ENCODE measurements around the gene SAXO1. TPM values are rescaled to one million over a fixed set of nuclear protein-coding genes. Genes with fewer than 3 reads are reported as not detected.

SAXO1 gene
- total RNA-seq, 1 experiment from 2014 or later = not detected

- no peak for ATAC-seq
- DNase-seq (ENCODE audit: low read depth, low spot score) = no peak
- Histone ChIP-seq H3K4me3 (replicated peaks in 1 of 2; ENCODE audit: low read depth in 1 of 2, low read length in 2 of 2) (no peak overlapping the region), H3K79me2 (ENCODE audit: insufficient read depth, low read length) (no peaks in the 10 kb centered on the region), H3K4me2 (ENCODE audit: low read length) (no peak overlapping the region), H2AFZ (ENCODE audit: low read depth, low read length, poor library complexity, severe bottlenecking) (no peak overlapping the region), H3K27ac (ENCODE audit: low read depth, low read length) (no peak overlapping the region), H3K9me3 (ENCODE audit: control insufficient read depth in 1 of 2, insufficient read depth in 1 of 2, low read depth in 1 of 2, low read length in 2 of 2) (no peaks in the 10 kb centered on the region), H3K36me3 (ENCODE audit: control insufficient read depth in 1 of 2, insufficient read depth in 2 of 2, low read length in 2 of 2) (no peaks in the 10 kb centered on the region), H4K20me1 (ENCODE audit: insufficient read depth) (no peaks in the 10 kb centered on the region), H3K27me3 (ENCODE audit: insufficient read depth, low read length) (no peaks in the 10 kb centered on the region), H3K9ac (ENCODE audit: low read length) (no peak overlapping the region), H3K4me1 (ENCODE audit: control insufficient read depth in 1 of 2, insufficient read depth in 2 of 2, low read length in 2 of 2) (no peaks in the 10 kb centered on the region), H3K9me2 (ENCODE audit: insufficient read depth) (no peaks in the 10 kb centered on the region)
- POLR2A ChIA-PET = no interaction called here
- intact Hi-C loops (cut with micrococcal nuclease) = no loop called here
- TF ChIP-seq ELF1 (IDR thresholded peaks at IDR 0.05; ENCODE audit: borderline replicate concordance, low read depth) = no peak
- TF ChIP-seq MAX (IDR thresholded peaks at IDR 0.05) = no peak
- TF ChIP-seq EZH2 (IDR thresholded peaks at IDR 0.05) = no peak
- TF ChIP-seq ZNF274 (IDR thresholded peaks at IDR 0.05; ENCODE audit: low read depth, low read length) = no peak
- TF ChIP-seq SRF (IDR thresholded peaks at IDR 0.05; ENCODE audit: low read depth) = no peak
- no peak for TF ChIP-seq ZBTB33 (IDR thresholded peaks at IDR 0.05; ENCODE audit: extremely low read depth, insufficient replicate concordance, low read length)
- no TSS peak for BruUV-seq (replicated peaks)
- RAD21 ChIA-PET (ENCODE audit: low non-redundant PET in 1 of 2, low total read pairs in 2 of 2, uncharacterized antibody in 2 of 2, unreplicated experiment in 2 of 2) = no interaction called here
- CTCF ChIA-PET = no interaction called here
Measured at GRCh38 chr9:18903450-18903849, 129.6 kb downstream of the SAXO1 start.

GRCh38 chr9:18896531-18897179 lies 136.4 kb downstream of the SAXO1 start:
- RAD21 ChIA-PET (ENCODE audit: low non-redundant PET in 1 of 2, low total read pairs in 2 of 2, uncharacterized antibody in 2 of 2, unreplicated experiment in 2 of 2) = no interaction called here
- H3K4me2 ChIP-seq (ENCODE audit: low read length) = no peak overlapping the region
- no peaks in the 10 kb centered on the region for H4K20me1 ChIP-seq (ENCODE audit: insufficient read depth)
- peaks cover 0 to 7% of the 10 kb centered on the region in 2 experiments; a peak in 2 of 4 replicates for H3K9me3 ChIP-seq (ENCODE audit: control insufficient read depth in 1 of 2, insufficient read depth in 1 of 2, low read depth in 1 of 2, low read length in 2 of 2)
- POLR2A ChIA-PET = no interaction called here
- H3K36me3 ChIP-seq (ENCODE audit: control insufficient read depth in 1 of 2, insufficient read depth in 2 of 2, low read length in 2 of 2) = no peaks in the 10 kb centered on the region
- H3K27me3 ChIP-seq (ENCODE audit: insufficient read depth, low read length) = no peaks in the 10 kb centered on the region
- no peak overlapping the region for H3K27ac ChIP-seq (ENCODE audit: low read depth, low read length)
- no peaks in the 10 kb centered on the region for H3K4me1 ChIP-seq (ENCODE audit: control insufficient read depth in 1 of 2, insufficient read depth in 2 of 2, low read length in 2 of 2)
- no TSS peak for BruUV-seq (replicated peaks)
- no peaks in the 10 kb centered on the region for H3K79me2 ChIP-seq (ENCODE audit: insufficient read depth, low read length)
- CTCF ChIA-PET = no interaction called here
- H2AFZ ChIP-seq (ENCODE audit: low read depth, low read length, poor library complexity, severe bottlenecking) = no peak overlapping the region
- no peak overlapping the region for H3K9ac ChIP-seq (ENCODE audit: low read length)
- no peaks in the 10 kb centered on the region for H3K9me2 ChIP-seq (ENCODE audit: insufficient read depth)
- no peak for DNase-seq (ENCODE audit: low read depth, low spot score)
- H3K4me3 ChIP-seq (replicated peaks in 1 of 2; ENCODE audit: low read depth in 1 of 2, low read length in 2 of 2) = no peak overlapping the region
- TF ChIP-seq FOSL1 (IDR thresholded peaks at IDR 0.05; ENCODE audit: low read depth) (no peak), POLR2A (IDR thresholded peaks at IDR 0.05; ENCODE audit: borderline replicate concordance, extremely low read depth, insufficient read depth, insufficient read length) (no peak), CEBPB (IDR thresholded peaks at IDR 0.05; ENCODE audit: low read depth) (no peak), MAX (IDR thresholded peaks at IDR 0.05) (no peak), POLR2AphosphoS5 (IDR thresholded peaks at IDR 0.05; ENCODE audit: low read depth, low read length) (no peak), EZH2phosphoT487 (IDR thresholded peaks at IDR 0.05; ENCODE audit: borderline replicate concordance) (no peak), EZH2 (IDR thresholded peaks at IDR 0.05) (no peak), EGR1 (IDR thresholded peaks at IDR 0.05; ENCODE audit: low read depth) (no peak), TCF7L2 (IDR thresholded peaks at IDR 0.05; ENCODE audit: borderline replicate concordance, extremely low read depth, insufficient read depth, insufficient read length) (no peak), RAD21 (IDR thresholded peaks at IDR 0.05; ENCODE audit: low read depth) (no peak), SIN3A (IDR thresholded peaks at IDR 0.05; ENCODE audit: low read depth) (no peak), YY1 (IDR thresholded peaks at IDR 0.05; ENCODE audit: extremely low read depth, insufficient replicate concordance, low read depth, low read length) (no peak)
- intact Hi-C loops (cut with micrococcal nuclease) = loop anchor here (10.0 kb wide), 1 partner anchor 58 kb away; no protein-coding TSS in a partner anchor
- ATAC-seq = no peak

All from HCT116 (cell line).